Measurements from ENCODE around the gene DPEP3. TPM values are rescaled to one million over a fixed set of nuclear protein-coding genes. Genes with fewer than 3 reads are reported as not detected.

DPEP3 gene
- total and polyA plus RNA-seq, 7 donors: 0.09 to 0.46 (median 0.27) TPM; not detected in 4

DNA sequence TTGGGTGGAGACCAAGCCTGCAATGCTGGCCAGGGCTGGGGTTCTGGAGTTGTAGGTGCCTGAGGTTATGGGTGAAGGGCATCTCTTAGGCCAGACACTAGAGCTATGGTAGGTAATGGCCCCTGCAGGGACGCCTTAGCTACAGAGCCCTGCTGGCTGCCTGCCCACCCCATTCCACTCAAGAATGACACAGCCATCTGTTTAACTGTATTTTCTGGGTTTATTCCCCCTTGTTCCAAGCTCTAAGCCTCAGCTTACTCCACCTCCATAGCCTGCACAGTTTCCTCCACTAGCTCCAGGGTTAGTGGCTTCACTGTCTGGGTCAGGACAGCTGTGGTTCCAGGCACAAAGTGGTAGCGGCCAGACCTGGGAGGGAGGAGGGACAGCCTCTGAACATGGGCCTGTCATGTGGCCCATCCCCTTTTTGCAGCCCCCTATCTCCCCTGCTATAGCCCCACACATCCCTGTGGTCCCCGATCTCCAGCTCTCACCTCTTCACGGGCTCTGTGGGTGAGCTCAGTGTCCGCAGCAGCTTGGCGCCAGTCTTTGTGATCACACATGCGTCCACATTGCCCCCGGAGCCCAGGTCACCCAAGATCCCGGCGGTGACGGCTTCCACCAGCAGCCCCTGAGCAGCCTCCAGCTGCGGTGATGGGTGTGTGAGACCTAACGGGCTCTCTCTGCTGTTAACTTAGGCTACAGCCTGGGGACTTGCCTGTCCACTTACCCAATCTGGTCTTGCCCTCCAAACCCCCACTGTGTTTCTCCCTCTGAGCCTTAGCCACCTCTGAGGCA is 45.8 kb downstream of the DPEP3 start:
- 78 to 86% methylated on average over 13 of the region's 13 CpGs for WGBS, 2 donors
- intact Hi-C loops (cut with DNase I): loop anchor here (5.0 to 10.0 kb wide), 2 partner anchors 92 to 410 kb away; partner anchors contain the start of genes RIPOR1 and THAP11
- H3K9me3 ChIP-seq: no peaks in the 10 kb centered on the region
- peaks cover 0 to 25% (median 21%) of the 10 kb centered on the region in 4 donors for H3K4me1 ChIP-seq
- H3K27ac ChIP-seq: peak overlapping the region in 3 of 4 donors; percentile 92 to 97 (median 95)
- no peaks in the 10 kb centered on the region for H3K27me3 ChIP-seq
- H3K36me3 ChIP-seq: peaks cover 0 to 27% (median 6%) of the 10 kb centered on the region in 4 donors
- TF ChIP-seq POLR2AphosphoS5 (IDR thresholded peaks at IDR 0.05): no peak
- no peak for TF ChIP-seq EP300 (IDR thresholded peaks at IDR 0.05)
- TF ChIP-seq CTCF (IDR thresholded peaks at IDR 0.05): no peak
- no peak for TF ChIP-seq POLR2A (IDR thresholded peaks at IDR 0.05)
- H3K4me3 ChIP-seq: peak overlapping the region in 3 of 4 donors; percentile 77 to 89 (median 85)
- no peak for DNase-seq

- Histone ChIP-seq H3K36me3 (peaks cover 0 to 32% (median 8%) of the 10 kb centered on the region in 4 donors), H3K27me3 (no peaks in the 10 kb centered on the region), H3K4me1 (peaks cover 0 to 24% (median 21%) of the 10 kb centered on the region in 4 donors), H3K9me3 (no peaks in the 10 kb centered on the region), H3K4me3 (no peak overlapping the region), H3K27ac (no peak overlapping the region)
- TF ChIP-seq EP300 (IDR thresholded peaks at IDR 0.05) (no peak), CTCF (IDR thresholded peaks at IDR 0.05) (no peak), POLR2A (IDR thresholded peaks at IDR 0.05) (no peak), POLR2AphosphoS5 (IDR thresholded peaks at IDR 0.05) (no peak)
- no peak for DNase-seq
- intact Hi-C loops (cut with DNase I): loop anchor here (10.0 kb wide), 1 partner anchor 409 kb away; the partner anchor contains the start of gene RIPOR1
- 87% methylated on average over 7 of the region's 7 CpGs for WGBS, 2 donors
Observed at GRCh38 chr16:67933805-67934204, 46.5 kb downstream of the DPEP3 start.

GRCh38 chr16:67932462-67932840 is 47.8 kb downstream of the DPEP3 start:
- TF ChIP-seq POLR2A (IDR thresholded peaks at IDR 0.05): no peak
- TF ChIP-seq CTCF (IDR thresholded peaks at IDR 0.05): no peak
- TF ChIP-seq POLR2AphosphoS5 (IDR thresholded peaks at IDR 0.05): no peak
- TF ChIP-seq EP300 (IDR thresholded peaks at IDR 0.05): no peak
- DNase-seq: no peak
- peaks cover 0 to 24% (median 21%) of the 10 kb centered on the region in 4 donors for H3K4me1 ChIP-seq
- WGBS, 2 donors: 89 to 92% methylated on average over 4 of the region's 4 CpGs
- no peak overlapping the region for H3K27ac ChIP-seq
- intact Hi-C loops (cut with DNase I): loop anchor here (10.0 kb wide), 1 partner anchor 408 kb away; the partner anchor contains the start of gene RIPOR1
- H3K27me3 ChIP-seq: no peaks in the 10 kb centered on the region
- no peaks in the 10 kb centered on the region for H3K9me3 ChIP-seq
- H3K4me3 ChIP-seq: no peak overlapping the region
- peaks cover 4 to 46% (median 14%) of the 10 kb centered on the region in 4 donors for H3K36me3 ChIP-seq

DNA sequence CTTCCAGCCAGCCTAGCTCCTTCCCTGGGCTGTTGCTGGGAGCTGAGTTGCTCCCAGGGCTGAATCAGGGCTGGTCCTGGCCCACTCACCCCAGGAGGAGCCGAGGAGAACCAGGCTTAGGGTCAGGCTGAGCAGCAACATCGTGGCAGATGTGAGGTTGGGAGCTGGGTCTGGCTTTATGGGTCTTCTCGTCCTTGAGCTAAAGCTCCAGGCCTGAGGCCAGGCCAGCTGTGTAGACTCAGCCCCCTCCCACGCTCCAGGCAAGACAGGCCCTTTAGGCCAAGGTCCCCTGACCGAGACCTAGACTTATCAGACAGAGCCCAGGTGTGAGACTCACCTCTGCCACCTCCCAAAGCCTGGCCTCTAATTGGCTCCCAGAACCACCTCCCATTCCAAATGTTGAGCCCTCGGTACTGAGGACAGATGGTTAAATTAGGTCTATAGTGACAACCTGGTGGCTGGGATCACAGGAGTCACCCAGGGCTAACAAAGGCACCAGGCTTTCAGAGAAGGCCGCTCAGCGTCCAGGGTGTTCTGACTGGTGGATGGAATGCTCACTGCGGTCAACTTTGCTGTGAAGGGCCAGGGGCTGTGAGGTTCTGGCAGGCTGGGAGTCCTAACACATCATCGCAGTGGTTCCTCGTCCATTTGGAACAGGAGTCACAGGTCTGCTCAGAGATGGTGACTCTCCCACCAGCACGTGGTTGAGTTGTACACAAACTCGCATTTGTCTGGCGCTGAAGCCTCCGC is 48.4 kb downstream of the DPEP3 start, which contains the start of gene CTRL:
CTRL (minus strand) TSS at position 151 of the 750 bp plus-strand sequence; CDS start at position 141, 10 bp downstream.
- no peak for TF ChIP-seq POLR2AphosphoS5 (IDR thresholded peaks at IDR 0.05)
- TF ChIP-seq EP300 (IDR thresholded peaks at IDR 0.05): no peak
- TF ChIP-seq CTCF (IDR thresholded peaks at IDR 0.05): no peak
- no peak for TF ChIP-seq POLR2A (IDR thresholded peaks at IDR 0.05)
- DNase-seq: no peak
- intact Hi-C loops (cut with DNase I): loop anchor here (10.0 kb wide), 1 partner anchor 407 kb away; the partner anchor contains the start of gene RIPOR1
- H3K27me3 ChIP-seq: no peaks in the 10 kb centered on the region
- no peaks in the 10 kb centered on the region for H3K9me3 ChIP-seq
- no peak within 1 kb of the TSS for H3K27ac ChIP-seq
- peaks cover 8 to 50% (median 16%) of the 10 kb centered on the region in 4 donors for H3K36me3 ChIP-seq
- H3K4me3 ChIP-seq: no peak within 1 kb of the TSS
- H3K4me1 ChIP-seq: peaks cover 0 to 18% (median 15%) of the 10 kb centered on the region in 4 donors
- 89 to 91% methylated on average over 15 of the region's 15 CpGs for WGBS, 2 donors

Measured in sigmoid colon (tissue), 7 donors.